OCI-LY3 (cell line): Measurements from ENCODE around the gene LIMS4.
"Not testable (repeated sequence)": the region's sequence is repeated elsewhere in the genome, so short reads cannot be mapped to it uniquely, and the experiment has no call there.

Experiments used
- H2AFZ ChIP-seq: fragments of 200-600, 300-600 bp; shearing (Covaris generic); 2 replicates; pipeline ENCODE4 v1.6.0; 2014; ENCODE audit warnings: antibody characterized with exemption, low read depth, low read length
- H3K27ac ChIP-seq: fragments of 200-600, 300-600 bp; sonication (generic); 2 replicates; pipeline ENCODE4 v1.5.1; 2014; ENCODE audit warnings: mild to moderate bottlenecking, low read length, moderate library complexity, mixed read lengths
- H3K27me3 ChIP-seq: fragments of 200-600, 300-600 bp; sonication (generic); 2 replicates; pipeline ENCODE4 v1.6.1; 2014; ENCODE audit warnings: low read depth, low read length, mixed read lengths
- H3K36me3 ChIP-seq: fragments of 200-600, 300-600 bp; sonication (generic); replicated peaks from 2 replicates; pipeline ENCODE3; 2014; ENCODE audit warnings: low read depth, low read length, mixed read lengths
- H3K4me1 ChIP-seq: fragments of 300-600, 200-600 bp; sonication (generic); 2 replicates; pipeline ENCODE4 v1.6.1; 2014; ENCODE audit warnings: low read length, mixed read lengths
- H3K4me2 ChIP-seq: fragments of 200-600, 300-600 bp; sonication (generic); 2 replicates; pipeline ENCODE4 v1.6.1; 2014; ENCODE audit warnings: low read length, mixed read lengths
- H3K4me3 ChIP-seq: fragments of 300-600, 200-600 bp; sonication (generic); 2 replicates; pipeline ENCODE4 v1.5.1; 2014; ENCODE audit warnings: antibody characterized with exemption, mild to moderate bottlenecking, low read length, moderate library complexity
- H3K79me2 ChIP-seq: fragments of 300-600, 200-600 bp; shearing (Covaris generic); 2 replicates; pipeline ENCODE4 v1.6.1; 2014; ENCODE audit warnings: mild to moderate bottlenecking, low read length, mixed read lengths
- H3K9ac ChIP-seq: fragments of 300-600, 200-600 bp; shearing (Covaris generic); 2 replicates; pipeline ENCODE4 v1.6.0; 2014; ENCODE audit warnings: mild to moderate bottlenecking, low read length, moderate library complexity
- H3K9me3 ChIP-seq: fragments of 200-600, 300-600 bp; shearing (Covaris generic); 2 replicates; pipeline ENCODE4 v1.6.1; 2014; ENCODE audit warnings: low read length, mixed read lengths; ENCODE audit not compliant: insufficient read depth
- H4K20me1 ChIP-seq: fragments of 200-600, 300-600 bp; sonication (generic); 2 replicates; pipeline ENCODE4 v1.6.1; 2016; ENCODE audit warnings: low read length, mixed read lengths; ENCODE audit not compliant: insufficient read depth

LIMS4 gene

GRCh38 chr2:110395990-110396389 lies 76.6 kb downstream of the LIMS4 start:
- H4K20me1 ChIP-seq, H3K9me3 ChIP-seq, H3K27ac ChIP-seq, H3K79me2 ChIP-seq, H3K4me1 ChIP-seq, H3K27me3 ChIP-seq, H3K36me3 ChIP-seq, H3K4me2 ChIP-seq, H2AFZ ChIP-seq, H3K9ac ChIP-seq, H3K4me3 ChIP-seq: not testable (repeated sequence)
